22Rv1 (cell line): ENCODE results near the gene ABCG4.

Experiments
- ZFX ChIP-seq: fragments of 450-650 bp; IDR thresholded peaks from 2 replicates; pipeline ENCODE4 v1.6.1; 2017; ENCODE audit warnings: antibody characterized with exemption, borderline replicate concordance
- TF ChIP-seq, protein P1 (sequence below): fragments of 450-650 bp; IDR thresholded peaks from 2 replicates; pipeline ENCODE4 v1.5.1; 2017; ENCODE audit warnings: mild to moderate bottlenecking

DNA sequence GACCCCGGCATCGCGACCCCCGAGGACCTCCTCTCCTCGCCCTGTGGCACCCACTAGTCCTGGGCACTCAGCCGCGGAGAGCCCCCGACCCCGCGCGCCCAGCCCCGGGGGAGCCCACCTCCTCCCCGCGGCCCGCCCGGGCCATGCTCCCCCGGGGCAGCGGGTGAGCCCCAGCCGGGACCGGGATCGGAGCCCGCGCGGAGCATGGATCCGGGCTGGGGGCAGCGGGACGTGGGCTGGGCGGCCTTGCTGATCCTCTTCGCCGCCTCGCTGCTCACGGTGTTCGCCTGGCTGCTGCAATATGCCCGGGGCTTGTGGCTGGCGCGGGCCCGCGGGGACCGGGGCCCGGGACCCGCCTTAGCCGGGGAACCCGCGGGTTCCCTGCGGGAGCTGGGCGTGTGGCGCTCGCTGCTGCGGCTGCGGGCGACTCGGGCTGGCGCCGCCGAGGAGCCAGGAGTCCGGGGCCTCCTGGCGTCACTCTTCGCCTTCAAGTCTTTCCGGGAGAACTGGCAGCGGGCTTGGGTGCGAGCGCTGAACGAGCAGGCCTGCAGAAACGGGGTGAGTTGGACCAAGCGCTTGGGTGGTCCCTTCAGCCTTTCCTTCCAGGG, 41.2 kb upstream of the ABCG4 start:
- TF ChIP-seq, protein P1, sequence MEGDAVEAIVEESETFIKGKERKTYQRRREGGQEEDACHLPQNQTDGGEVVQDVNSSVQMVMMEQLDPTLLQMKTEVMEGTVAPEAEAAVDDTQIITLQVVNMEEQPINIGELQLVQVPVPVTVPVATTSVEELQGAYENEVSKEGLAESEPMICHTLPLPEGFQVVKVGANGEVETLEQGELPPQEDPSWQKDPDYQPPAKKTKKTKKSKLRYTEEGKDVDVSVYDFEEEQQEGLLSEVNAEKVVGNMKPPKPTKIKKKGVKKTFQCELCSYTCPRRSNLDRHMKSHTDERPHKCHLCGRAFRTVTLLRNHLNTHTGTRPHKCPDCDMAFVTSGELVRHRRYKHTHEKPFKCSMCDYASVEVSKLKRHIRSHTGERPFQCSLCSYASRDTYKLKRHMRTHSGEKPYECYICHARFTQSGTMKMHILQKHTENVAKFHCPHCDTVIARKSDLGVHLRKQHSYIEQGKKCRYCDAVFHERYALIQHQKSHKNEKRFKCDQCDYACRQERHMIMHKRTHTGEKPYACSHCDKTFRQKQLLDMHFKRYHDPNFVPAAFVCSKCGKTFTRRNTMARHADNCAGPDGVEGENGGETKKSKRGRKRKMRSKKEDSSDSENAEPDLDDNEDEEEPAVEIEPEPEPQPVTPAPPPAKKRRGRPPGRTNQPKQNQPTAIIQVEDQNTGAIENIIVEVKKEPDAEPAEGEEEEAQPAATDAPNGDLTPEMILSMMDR: no peak
- TF ChIP-seq ZFX: no peak
